ENCODE results near the gene EBI3.
"Not testable (repeated sequence)": the region's sequence is repeated elsewhere in the genome, so short reads cannot be mapped to it uniquely, and the experiment has no call there.

The EBI3 gene

GRCh38 chr19:4227771-4228170 is 1.6 kb upstream of the EBI3 start:
- no peak for TF ChIP-seq CTCF (IDR thresholded peaks at IDR 0.05; ENCODE audit: borderline replicate concordance, control extremely low read depth, extremely low read depth, insufficient read depth, missing control alignments)
- in situ Hi-C loops (cut with MboI; ENCODE audit: low sequenced_read_pairs, unreplicated experiment) = no loop called here
- DNase-seq (ENCODE audit: low spot score) = no peak

- TF ChIP-seq CTCF (IDR thresholded peaks at IDR 0.05; ENCODE audit: borderline replicate concordance, control extremely low read depth, extremely low read depth, insufficient read depth, missing control alignments) = no peak
- DNase-seq (ENCODE audit: low spot score) = no peak
- in situ Hi-C loops (cut with MboI; ENCODE audit: low sequenced_read_pairs, unreplicated experiment) = no loop called here
These were observed 551 bp upstream of the EBI3 start for GRCh38 chr19:4228765-4229178.

GRCh38 chr19:4230237-4230636 is 914 bp downstream of the EBI3 start:
- in situ Hi-C loops (cut with MboI; ENCODE audit: low sequenced_read_pairs, unreplicated experiment) = not testable (repeated sequence)

GRCh38 chr19:4231521-4231920 is 2.2 kb downstream of the EBI3 start:
- in situ Hi-C loops (cut with MboI; ENCODE audit: low sequenced_read_pairs, unreplicated experiment) = not testable (repeated sequence)

More at GRCh38 chr19:4230237-4230636, 914 bp downstream of the EBI3 start:
- DNase-seq (ENCODE audit: low spot score) = not testable (repeated sequence)

GRCh38 chr19:4232139-4232538 is 2.8 kb downstream of the EBI3 start:
- DNase-seq (ENCODE audit: low spot score); in situ Hi-C loops (cut with MboI; ENCODE audit: low sequenced_read_pairs, unreplicated experiment): not testable (repeated sequence)

More at GRCh38 chr19:4231521-4231920, 2.2 kb downstream of the EBI3 start:
- DNase-seq (ENCODE audit: low spot score) = not testable (repeated sequence)

- DNase-seq (ENCODE audit: low spot score) = no peak
- in situ Hi-C loops (cut with MboI; ENCODE audit: low sequenced_read_pairs, unreplicated experiment) = no loop called here
- no peak for TF ChIP-seq CTCF (IDR thresholded peaks at IDR 0.05; ENCODE audit: borderline replicate concordance, control extremely low read depth, extremely low read depth, insufficient read depth, missing control alignments)
These were observed 3.4 kb downstream of the EBI3 start for GRCh38 chr19:4232614-4233281.

- DNase-seq (ENCODE audit: low spot score) = peak; percentile 76
- in situ Hi-C loops (cut with MboI; ENCODE audit: low sequenced_read_pairs, unreplicated experiment) = no loop called here
- peak; percentile 91 for TF ChIP-seq CTCF (IDR thresholded peaks at IDR 0.05; ENCODE audit: borderline replicate concordance, control extremely low read depth, extremely low read depth, insufficient read depth, missing control alignments)
These were observed 4.0 kb downstream of the EBI3 start for GRCh38 chr19:4233282-4233853.

GRCh38 chr19:4234142-4234861 is 5.0 kb downstream of the EBI3 start:
- in situ Hi-C loops (cut with MboI; ENCODE audit: low sequenced_read_pairs, unreplicated experiment) = no loop called here
- no peak for TF ChIP-seq CTCF (IDR thresholded peaks at IDR 0.05; ENCODE audit: borderline replicate concordance, control extremely low read depth, extremely low read depth, insufficient read depth, missing control alignments)
- no peak for DNase-seq (ENCODE audit: low spot score)
